Measurements from ENCODE around the gene ZBTB46. TPM values are rescaled to one million over a fixed set of nuclear protein-coding genes. Genes with fewer than 3 reads are reported as not detected.

The ZBTB46 gene
- total and polyA plus RNA-seq, 10 donors: 3.6 to 76.5 (median 32.1) TPM

DNA sequence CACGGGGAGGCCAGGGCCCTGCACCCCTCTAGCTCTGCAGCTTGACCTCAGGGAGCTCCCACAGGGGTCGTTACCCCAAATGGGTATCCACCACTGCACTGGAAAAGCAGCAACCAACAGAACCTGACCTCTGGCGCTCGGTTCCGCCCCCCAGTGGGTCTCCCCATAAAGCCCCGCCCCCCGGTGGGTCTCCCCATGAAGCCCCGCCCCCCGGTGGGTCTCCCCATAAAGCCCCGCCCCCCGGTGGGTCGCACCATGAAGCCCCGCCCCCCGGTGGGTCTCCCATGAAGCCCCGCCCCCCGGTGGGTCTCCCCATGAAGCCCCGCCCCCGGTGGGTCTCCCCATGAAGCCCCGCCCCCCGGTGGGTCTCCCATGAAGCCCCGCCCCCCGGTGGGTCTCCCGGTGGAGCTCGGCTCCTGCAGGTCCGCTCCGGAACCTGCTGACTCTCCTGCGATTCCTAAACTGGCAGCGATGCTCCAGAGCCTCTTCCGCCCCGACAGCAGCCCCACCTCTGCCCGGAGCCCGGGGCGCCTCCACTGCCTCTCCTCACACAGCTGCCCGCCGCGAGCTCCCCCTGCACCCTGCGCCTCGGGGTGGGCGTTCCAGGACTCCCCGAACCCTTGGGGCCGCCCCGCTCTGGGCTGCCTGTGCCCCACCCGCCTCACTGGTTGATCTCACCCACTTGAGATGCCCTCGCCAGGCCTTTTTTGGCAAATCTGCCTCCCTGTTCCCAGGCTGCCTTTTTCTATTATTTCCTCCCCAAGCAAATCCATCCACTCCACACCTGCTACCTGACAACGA is 79.4 kb downstream of the ZBTB46 start:
- peak overlapping the region in 1 of 8 donors; percentile 35 for H3K4me3 ChIP-seq
- no peak for TF ChIP-seq POLR2AphosphoS5 (IDR thresholded peaks at IDR 0.05)
- no peak for TF ChIP-seq CTCF (IDR thresholded peaks at IDR 0.05 in 8 of 11, conservative IDR thresholded peaks at IDR 0.05 in 3 of 11)
- TF ChIP-seq POLR2A (IDR thresholded peaks at IDR 0.05): no peak
- no peak for DNase-seq
- WGBS, 5 donors: 74 to 94% (median 89%) methylated on average over 22 to 43 of the region's 45 CpGs
- peak overlapping the region; percentile 4 to 88 (median 64) for H3K27ac ChIP-seq
- H3K4me1 ChIP-seq: peaks cover 0 to 77% (median 44%) of the 10 kb centered on the region in 6 donors
- no peaks in the 10 kb centered on the region for H3K27me3 ChIP-seq (replicated peaks in 1 of 7)
- intact Hi-C loops (cut with DNase I; ENCODE audit: low total_unique reads): no loop called here
- H3K9me3 ChIP-seq: no peaks in the 10 kb centered on the region
- H3K36me3 ChIP-seq: peaks cover 0 to 52% (median 4%) of the 10 kb centered on the region in 6 donors

GRCh38 chr20:63750807-63751470 is 80.1 kb downstream of the ZBTB46 start:
- peaks cover 0 to 70% (median 38%) of the 10 kb centered on the region in 6 donors for H3K4me1 ChIP-seq
- peak overlapping the region; percentile 4 to 88 (median 64) for H3K27ac ChIP-seq
- no peaks in the 10 kb centered on the region for H3K9me3 ChIP-seq
- peak; percentile 83 for DNase-seq
- intact Hi-C loops (cut with DNase I; ENCODE audit: low total_unique reads): no loop called here
- H3K4me3 ChIP-seq: peak overlapping the region in 1 of 8 donors; percentile 35
- H3K27me3 ChIP-seq (replicated peaks in 1 of 7): no peaks in the 10 kb centered on the region
- TF ChIP-seq CTCF (IDR thresholded peaks at IDR 0.05 in 8 of 11, conservative IDR thresholded peaks at IDR 0.05 in 3 of 11): no peak
- TF ChIP-seq POLR2AphosphoS5 (IDR thresholded peaks at IDR 0.05): peak in 2 of 3 donors; percentile 16 to 35
- TF ChIP-seq POLR2A (IDR thresholded peaks at IDR 0.05): no peak
- peaks cover 0 to 60% (median 10%) of the 10 kb centered on the region in 6 donors for H3K36me3 ChIP-seq
- 53 to 68% (median 62%) methylated on average over 20 to 26 of the region's 26 CpGs for WGBS, 5 donors

DNA sequence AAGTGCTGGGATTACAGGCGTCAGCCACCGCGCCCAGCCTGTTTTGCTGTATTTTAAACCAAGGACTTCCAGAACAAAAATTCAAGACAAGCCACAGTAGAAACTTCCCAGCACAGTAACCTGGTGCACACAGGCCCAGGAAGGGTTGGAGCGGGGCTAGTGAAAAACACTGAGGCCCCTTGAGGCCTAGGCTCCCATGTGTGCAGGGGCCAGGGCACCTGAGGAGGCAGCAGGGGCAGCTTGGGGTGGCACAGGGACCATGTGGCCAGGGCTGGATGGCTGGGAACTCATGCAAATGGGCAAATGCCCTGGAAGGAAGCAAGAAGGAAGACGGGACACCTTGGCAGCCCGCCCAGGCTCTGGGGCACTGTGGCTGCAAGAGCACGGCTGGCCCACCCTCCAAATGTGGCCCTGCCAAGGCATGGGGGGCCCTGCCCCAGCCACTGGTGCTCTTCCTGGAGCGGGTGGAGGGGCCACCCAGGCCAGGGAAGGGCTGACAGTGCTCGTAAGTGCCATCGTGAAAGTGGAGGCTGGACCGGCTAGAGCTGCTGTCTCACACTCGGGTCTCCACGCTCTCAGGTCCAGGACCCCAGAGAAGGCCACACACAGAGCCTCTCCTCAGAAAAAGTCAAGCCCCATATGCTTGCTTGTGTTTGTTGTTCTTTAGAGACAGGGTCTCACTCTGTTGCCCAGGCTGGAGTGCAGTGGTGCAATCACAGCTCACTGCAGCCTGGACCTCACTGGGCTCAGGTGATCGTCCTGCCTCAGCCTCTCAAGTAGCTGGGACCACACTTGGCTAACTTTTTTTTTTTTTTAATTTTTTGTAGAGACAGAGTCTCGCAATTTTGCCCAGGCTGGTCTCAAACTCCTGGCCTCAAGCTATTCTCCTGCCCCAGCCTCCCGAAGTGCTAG is 81.2 kb downstream of the ZBTB46 start:
- no peak overlapping the region for H3K4me3 ChIP-seq
- no peak for TF ChIP-seq POLR2A (IDR thresholded peaks at IDR 0.05)
- TF ChIP-seq POLR2AphosphoS5 (IDR thresholded peaks at IDR 0.05): peak in 2 of 3 donors; percentile 58 to 61
- TF ChIP-seq CTCF (IDR thresholded peaks at IDR 0.05 in 8 of 11, conservative IDR thresholded peaks at IDR 0.05 in 3 of 11): no peak
- no peaks in the 10 kb centered on the region for H3K9me3 ChIP-seq
- peak overlapping the region in 6 of 8 donors; percentile 20 to 88 (median 73) for H3K27ac ChIP-seq
- DNase-seq: peak; percentile 82
- 75 to 89% (median 80%) methylated on average over 16 of the region's 16 CpGs for WGBS, 5 donors
- intact Hi-C loops (cut with DNase I; ENCODE audit: low total_unique reads): no loop called here
- H3K27me3 ChIP-seq (replicated peaks in 1 of 7): no peaks in the 10 kb centered on the region
- H3K4me1 ChIP-seq: peaks cover 0 to 63% (median 30%) of the 10 kb centered on the region in 6 donors
- H3K36me3 ChIP-seq: peaks cover 0 to 66% (median 11%) of the 10 kb centered on the region in 6 donors

All from spleen (tissue), 11 donors.